NCI-H1436 treated with DMSO at 0.1 percent for 48 hours (cell line): ENCODE measurements around the gene VPS18.

Experiments
- DNase-seq: peaks from one replicate; lab custom pipeline; 2025; lab: John Stamatoyannopoulos, UW

VPS18 gene

DNA sequence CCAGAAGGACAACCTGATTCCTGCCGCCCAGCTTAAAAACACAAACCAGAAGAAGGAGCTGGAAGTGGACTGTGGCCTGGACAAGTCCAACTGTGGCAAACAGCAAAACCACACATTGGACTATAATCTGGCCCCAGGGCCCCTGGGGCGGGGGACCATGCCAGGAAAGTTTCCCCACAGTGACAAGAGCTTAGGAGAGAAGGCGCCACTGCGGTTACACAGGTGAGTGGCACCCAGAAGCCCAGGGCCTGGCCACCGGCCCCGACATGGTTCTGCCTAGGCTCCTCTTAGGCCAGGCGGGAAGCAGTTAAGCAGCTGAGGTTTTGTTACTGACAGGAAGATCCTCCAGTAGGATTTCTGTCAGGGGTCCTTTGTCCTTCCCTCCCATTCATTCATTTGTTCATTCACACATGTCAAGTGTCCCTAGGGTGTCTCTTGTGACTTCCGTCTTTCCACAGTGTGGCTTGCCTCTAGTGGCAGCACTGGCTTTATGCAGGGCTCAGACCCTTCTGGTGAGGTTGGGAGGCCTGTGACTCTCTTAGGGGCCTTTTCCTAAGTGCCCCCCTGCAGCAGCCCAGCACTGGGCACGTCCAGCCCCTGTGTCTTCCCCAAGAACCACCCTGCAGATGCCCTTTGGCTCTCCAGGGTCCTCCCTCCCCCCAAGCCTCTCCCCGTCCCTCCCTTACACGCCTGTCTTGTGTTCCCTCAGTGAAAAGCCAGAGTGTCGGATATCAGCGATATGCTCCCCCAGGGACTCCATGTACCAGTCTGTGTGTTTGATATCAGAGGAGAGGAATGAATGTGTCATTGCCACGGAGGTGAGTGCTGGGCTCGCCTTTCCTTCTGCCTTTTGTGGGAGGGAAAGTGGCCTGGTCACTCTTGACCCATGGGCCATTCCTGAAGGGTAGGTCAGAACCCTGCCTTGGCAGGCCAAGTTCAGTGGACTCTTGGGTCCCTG is 42.7 kb downstream of the VPS18 start:
- DNase-seq: peak; percentile 87

DNA sequence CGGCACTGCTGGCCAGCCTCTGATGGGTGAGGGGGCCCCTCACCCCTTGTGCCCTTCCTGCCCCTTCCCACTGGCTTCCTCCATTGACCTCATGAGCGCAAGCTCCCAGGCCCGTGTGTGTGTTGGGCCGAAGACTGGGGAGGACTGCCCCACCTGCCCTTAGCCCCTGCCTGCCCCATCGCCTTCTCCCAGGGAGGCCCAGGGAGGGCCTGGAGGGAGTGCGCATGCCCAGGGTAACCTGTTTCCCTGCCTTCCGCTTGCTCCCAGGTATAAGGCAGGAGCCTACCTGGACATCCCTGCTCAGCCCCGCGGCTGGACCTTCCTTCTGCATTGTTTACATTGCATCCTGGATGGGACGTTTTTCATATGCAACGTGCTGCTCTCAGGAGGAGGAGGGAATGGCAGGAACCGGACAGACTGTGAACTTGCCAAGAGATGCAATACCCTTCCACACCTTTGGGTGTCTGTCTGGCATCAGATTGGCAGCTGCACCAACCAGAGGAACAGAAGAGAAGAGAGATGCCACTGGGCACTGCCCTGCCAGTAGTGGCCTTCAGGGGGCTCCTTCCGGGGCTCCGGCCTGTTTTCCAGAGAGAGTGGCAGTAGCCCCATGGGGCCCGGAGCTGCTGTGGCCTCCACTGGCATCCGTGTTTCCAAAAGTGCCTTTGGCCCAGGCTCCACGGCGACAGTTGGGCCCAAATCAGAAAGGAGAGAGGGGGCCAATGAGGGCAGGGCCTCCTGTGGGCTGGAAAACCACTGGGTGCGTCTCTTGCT is 43.7 kb downstream of the VPS18 start:
- DNase-seq: no peak

DNA sequence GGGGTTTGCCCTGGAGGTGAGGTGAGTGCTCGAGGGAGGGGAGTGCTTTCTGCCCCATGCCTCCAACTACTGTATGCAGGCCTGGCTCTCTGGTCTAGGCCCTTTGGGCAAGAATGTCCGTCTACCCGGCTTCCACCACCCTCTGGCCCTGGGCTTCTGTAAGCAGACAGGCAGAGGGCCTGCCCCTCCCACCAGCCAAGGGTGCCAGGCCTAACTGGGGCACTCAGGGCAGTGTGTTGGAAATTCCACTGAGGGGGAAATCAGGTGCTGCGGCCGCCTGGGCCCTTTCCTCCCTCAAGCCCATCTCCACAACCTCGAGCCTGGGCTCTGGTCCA is 44.3 kb downstream of the VPS18 start:
- DNase-seq: no peak

DNA sequence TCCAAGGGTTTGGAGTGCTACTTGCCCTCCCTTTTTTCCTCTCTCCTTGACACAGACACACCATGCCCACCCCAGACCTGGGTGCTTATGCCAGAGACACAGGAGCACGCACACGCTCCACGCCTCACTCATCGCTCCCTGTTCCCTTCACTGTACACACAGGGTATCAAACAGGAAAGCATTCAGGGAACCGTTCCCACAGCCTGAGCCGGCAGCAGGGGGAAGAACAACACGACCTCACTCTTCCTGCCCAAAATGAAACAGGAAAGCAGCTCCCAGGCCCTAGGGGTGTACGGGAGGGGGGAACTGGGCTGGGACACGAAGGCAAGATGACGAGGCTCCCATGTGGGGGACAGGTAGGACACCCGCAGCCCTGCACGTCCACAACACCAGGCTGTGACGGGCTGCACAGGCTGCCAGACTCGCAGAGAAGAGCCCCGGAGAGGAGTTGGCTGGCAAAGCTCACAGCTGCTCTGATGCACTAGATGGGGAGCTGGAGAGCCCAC is 46.1 kb downstream of the VPS18 start:
- no peak for DNase-seq

DNA sequence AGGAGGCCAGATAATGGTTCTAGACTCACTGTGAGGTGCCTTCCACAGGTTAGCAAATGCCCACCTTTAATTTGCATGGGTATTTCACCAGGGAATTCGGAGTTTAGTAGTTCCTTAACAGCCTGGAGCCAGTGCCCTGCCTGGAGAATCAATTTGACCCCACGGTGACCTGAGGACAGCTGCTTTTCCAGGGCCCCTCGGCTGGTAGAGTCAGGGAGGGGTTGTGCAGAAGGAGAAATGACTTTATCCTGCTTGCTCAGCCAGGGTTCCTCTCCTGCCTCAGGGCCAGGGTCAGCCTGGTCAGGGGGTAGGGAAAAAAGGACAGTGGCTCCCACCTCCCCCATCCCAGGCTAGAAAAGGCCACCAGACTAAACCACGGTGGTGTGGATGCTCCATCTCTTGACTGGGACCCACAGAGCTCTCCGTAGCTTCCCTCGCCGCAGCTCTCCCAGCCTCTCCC is 46.8 kb downstream of the VPS18 start:
- no peak for DNase-seq

DNA sequence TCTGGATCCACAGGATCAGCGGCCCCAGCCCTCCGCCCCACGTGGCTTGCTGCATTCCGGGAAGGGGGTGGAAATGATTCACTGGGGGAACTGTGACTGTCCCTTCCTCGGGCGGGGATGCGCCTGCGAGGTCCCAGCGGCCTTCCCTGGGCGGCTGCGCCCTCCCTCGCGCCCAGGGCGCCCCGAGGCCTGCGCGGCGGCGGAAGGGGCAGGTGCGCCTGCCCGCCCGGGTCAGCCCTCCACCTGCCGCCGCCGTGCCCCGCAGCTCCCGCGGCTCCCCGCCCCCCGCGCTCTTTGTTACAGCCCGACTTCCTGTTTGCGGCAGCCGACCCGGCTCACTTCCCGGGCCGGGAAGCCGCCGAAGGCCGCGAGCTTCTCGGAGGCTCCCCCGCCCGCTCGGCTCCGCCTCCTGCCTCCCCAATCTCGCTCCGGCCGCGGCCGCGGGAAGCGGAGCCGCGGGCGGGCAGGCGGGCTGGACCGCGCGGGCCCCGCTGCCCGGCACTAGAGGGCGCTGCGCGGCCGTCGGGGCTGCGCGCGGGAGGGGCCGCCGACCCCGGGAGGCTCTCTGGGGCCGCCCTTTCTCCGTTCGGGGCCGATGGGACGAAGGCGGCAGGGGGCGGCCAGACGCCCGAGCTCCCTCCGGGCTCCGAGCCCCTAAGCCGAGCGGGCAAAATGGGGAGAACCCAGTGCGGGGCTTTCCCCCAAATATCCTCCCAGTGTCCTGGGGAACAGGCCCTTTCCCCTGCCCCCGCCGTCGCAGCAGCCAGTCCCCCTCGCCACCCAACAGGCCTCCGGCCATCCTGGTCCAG is 47.5 kb downstream of the VPS18 start:
- DNase-seq: no peak

DNA sequence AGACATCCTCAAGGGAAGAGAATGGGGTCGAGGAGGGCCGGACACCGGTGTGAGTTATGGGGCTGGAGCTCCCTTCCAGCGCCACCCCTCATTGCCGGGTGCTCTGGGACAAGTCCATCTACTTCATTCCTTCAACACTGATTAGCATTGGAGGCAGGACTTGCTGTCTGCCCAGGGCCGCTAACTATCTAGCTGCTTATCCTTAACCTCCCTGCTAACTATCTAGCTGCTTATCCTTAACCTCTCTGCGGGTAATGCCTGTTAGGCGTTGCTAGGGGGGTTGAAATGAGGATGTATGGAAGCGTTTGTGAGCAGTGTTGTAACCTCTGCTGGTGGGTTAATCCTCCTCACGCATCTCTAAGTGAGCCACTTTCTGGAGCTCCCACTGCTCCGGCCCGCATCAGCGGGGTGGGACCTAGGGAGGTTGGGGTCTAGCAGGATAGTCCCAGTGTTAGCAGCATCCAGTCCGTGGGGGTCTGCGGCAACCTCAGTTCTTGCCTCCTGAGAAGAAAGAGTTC is 48.1 kb downstream of the VPS18 start:
- no peak for DNase-seq

DNA sequence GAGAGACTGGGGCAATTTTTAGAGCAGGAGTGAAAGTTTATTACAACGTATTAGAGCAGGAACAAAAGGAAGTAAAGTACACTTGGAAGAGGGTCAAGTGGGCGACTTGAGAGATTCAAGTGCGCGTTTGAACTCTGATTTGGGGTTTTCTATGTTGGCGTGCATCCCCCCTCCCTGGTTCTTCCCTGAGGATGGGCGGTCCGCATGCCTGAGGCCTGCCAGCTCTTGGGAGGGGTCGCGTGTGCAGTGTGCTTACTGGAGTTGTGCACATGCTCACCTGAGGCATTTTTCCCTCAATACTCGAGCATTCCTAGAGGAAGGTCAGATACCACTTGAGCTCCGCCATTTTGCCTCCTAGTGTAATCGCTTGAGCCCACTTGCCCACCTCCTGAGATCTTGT is 48.6 kb downstream of the VPS18 start:
- no peak for DNase-seq

DNA sequence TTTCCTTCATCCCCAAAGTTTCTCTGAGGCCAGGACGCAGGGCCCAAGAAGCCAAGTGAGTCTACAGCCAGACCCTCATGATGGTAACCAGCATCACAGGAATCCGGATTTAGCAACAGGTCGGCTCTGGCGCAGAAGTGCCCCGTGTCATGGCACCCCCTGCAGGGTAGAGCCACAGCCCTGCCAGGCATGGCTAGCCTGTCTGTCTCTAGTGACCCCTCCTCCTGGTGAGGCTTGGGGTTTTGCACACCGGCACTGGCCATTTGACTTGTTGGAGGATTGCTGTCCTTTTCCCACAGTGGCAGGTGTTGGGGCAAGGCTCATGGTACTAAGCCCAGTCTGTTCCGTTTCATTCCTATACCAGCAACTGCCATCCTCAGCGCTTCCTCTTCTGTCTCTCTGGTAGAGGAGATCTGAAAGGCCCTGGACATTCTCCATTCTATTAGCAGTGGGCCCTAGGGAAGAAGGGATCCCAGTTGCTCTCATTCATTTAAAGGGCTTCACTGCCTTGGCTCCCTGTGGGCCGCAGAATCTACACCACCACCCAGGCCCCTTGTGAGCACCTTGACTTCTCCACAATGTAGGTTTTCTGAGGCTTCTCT is 49.6 kb downstream of the VPS18 start:
- DNase-seq: no peak

DNA sequence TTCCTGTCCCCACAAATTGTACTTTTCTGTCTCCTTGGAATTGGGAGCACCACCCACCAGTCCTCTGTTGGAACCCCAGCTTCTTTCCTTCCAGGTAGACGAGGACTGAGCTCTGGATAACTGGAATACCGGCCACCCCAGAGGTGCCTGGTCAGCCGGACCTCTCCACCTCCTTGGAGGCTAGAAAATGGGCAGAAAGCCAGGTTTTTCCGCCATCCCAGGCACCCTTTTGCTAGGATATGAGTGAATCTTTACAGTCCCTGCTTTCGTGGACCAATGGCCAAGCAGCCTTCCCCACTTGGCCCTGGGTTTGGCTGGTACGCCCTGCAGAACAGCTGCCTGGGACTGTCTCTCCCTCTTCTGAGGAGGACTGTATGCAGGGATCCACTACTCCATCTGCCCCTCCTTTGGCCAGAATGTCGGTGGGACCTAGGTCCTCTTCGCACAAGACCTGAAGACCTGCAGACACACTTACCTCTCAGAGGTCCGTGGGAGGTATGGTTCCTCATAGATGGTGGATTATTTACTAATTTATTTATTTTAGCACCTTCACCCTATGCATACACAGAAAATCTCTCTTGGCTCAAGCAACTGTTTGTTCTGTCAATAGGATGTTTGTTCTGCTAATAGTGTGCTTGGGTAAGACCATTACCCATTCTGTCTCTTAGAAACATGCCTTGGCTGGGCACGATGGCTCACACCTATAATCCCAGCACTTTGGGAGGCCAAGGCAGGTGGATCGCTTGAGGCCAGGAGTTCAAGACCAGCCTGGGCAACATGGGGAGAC is 50.5 kb downstream of the VPS18 start:
- no peak for DNase-seq

DNA sequence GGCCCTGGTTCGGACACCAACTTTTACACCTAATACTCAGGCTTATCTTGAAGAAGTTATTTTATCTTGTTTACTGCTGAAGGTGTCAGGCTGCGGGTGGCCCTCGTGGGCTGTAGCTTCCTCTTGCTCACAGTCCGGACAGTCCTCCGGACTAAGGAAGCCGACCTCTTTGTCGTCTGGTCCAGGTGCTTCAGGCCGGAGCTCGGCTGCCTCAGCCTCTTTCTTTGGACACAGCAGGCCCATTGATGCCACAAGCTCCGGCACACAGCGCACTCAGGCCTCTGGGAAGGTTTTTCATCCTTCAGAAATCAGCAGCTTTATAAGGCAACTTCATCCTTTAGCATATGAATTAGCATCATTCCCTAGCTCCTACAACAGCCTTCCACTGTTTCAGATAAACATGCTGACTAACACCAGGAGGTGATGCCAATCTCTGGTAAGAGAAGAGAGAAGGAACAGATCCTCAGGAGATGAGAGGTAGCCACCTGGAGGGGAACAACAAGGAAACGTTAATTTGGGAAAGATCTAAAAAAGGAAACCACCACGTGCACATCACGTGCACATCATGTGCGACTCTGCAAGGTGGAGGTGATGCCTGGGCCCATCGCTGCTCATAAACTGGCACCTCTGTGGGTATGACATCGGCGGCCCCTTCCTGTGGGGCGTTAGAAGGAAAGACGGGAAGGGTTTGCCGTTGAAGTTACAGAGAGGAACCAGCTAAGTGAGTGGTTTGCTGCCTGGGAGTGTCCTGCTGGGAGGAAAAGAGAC is 54.6 kb downstream of the VPS18 start:
- DNase-seq: no peak

DNA sequence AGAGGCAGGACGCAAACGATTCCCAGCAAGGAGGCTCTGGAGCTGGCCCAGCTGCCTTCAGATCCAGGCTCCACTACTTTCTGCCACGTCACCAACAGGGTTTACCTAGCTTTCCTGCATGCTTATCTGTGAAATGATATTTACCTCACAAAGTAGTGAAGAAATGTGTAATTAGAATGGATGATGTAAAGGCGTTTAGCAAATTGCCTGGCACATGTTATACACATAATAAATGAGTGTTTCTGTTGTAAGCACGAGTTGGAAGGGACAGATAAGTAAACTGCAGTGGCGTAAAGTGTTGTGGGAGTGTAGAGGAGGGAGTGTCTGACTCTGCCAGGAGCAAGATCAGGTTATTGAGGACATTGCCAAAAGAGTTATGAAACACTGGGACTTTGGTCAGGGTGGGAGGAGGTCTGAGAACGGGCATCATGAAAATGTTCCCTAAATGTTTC is 55.5 kb downstream of the VPS18 start:
- DNase-seq: no peak

DNA sequence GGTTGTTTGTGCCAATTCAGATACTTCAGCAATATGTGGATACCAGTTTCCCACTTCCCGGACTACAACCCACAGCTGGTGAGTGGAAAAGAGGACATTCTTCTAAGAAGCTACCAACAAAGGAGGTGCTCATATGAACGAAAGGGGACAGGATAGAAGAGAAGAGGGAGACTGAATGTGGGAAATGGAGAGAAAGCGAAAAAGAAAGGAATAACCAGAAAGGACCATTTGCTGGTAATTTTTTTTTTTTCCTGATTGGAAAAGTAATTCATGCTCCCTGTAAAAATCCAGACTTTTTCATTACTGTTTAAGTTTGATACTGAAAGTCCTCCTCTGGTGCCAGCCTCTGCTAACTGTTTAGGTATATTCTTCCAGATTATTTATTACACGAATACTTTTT is 57.5 kb downstream of the VPS18 start:
- no peak for DNase-seq

DNA sequence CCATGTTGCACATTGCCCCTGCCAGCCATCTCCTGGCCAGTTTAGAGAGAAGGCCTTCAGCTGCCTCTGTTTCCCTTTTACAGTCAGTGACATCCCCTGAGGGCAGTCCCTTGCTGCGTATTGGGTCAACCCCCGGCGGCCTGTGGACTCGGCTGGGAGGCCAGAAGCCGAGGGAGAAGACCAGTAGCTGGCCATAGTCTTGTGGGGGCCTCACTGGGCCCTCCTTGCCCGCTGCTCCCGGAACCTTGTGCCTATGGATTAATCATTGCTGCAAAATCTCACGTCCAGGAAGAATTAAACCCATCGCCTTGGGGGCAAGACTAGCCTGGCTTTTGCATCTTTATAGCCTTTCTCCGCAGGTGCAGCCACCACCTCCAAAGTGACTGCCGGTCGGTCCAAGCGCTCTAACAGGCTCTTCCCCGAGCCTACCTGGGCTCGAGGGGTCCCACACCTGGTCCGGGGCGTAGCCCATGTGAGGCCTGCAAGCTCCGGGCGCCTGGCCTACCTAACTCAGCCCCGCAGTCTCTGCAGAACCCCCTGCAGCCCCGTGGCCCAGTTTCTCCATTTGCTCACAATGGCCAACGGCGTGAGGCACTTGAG is 58.2 kb downstream of the VPS18 start:
- DNase-seq: no peak

DNA sequence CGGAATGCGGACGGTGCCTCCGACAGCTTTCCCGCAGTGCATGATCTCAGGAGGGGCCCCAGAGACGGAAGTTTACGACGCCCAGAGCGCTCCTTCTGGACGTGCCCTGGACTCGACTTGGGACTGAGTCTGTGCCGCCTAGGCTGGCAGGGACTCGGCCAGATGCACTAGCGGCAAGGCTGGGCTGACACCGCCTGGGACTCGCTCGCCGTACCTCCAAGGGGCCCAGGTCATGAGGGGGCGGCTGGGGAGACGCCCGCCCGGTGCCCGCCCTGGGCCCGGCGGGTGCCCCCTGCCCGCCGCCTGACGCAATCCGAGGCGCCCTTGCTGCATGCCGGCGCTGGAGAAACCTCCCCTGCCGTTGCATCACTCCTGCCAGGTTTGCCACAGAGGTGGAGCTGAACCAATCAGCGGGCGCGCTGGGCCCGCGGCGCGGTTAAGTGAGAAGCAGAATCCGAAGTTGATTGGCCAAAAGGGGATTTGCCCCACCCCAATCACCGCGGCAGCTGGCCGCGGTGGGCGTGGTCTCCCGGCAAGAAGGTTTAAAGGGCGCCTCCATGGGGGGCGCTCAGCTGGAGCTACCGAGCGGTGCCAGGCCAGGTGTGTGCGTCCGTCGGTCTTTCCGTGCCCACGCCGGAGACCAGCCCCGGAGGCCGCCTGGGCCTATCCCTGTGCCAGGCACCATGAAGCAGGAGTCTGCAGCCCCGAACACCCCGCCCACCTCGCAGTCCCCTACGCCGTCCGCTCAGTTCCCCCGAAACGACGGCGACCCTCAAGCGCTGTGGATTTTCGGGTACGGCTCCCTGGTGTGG is 58.9 kb downstream of the VPS18 start, which contains the start of gene CHAC1:
TSS of gene CHAC1 (plus strand) at position 571 of the 812 bp plus-strand sequence. CDS start at position 684, 113 bp downstream.
- peak; percentile 91 for DNase-seq
